ENCODE results near the gene ARFRP1.

The ARFRP1 gene

GRCh38 chr20:63701051-63701328 is 6.8 kb downstream of the ARFRP1 start:
- TF ChIP-seq SIN3A (IDR thresholded peaks at IDR 0.05; ENCODE audit: borderline replicate concordance, insufficient read depth, low read length) (no peak), REST (IDR thresholded peaks at IDR 0.05; ENCODE audit: insufficient read depth in 1 of 2, low read depth in 2 of 2, low read length in 2 of 2) (no peak), FOXP2 (optimal IDR thresholded peaks at IDR 0.05; ENCODE audit: borderline replicate concordance, extremely low read depth, extremely low read length, insufficient read depth) (no peak), POLR2AphosphoS5 (IDR thresholded peaks at IDR 0.05; ENCODE audit: low read depth, low read length) (no peak), TAF1 (IDR thresholded peaks at IDR 0.05; ENCODE audit: borderline replicate concordance, insufficient read depth, low read length) (no peak)

GRCh38 chr20:63700199-63701050 is 7.4 kb downstream of the ARFRP1 start:
- TF ChIP-seq SIN3A (IDR thresholded peaks at IDR 0.05; ENCODE audit: borderline replicate concordance, insufficient read depth, low read length): no peak
- TF ChIP-seq POLR2AphosphoS5 (IDR thresholded peaks at IDR 0.05; ENCODE audit: low read depth, low read length): no peak; the same call in 1 of the 2 replicates
- TF ChIP-seq REST (IDR thresholded peaks at IDR 0.05; ENCODE audit: insufficient read depth in 1 of 2, low read depth in 2 of 2, low read length in 2 of 2): no peak
- no peak for TF ChIP-seq TAF1 (IDR thresholded peaks at IDR 0.05; ENCODE audit: borderline replicate concordance, insufficient read depth, low read length)
- TF ChIP-seq FOXP2 (optimal IDR thresholded peaks at IDR 0.05; ENCODE audit: borderline replicate concordance, extremely low read depth, extremely low read length, insufficient read depth): no peak

GRCh38 chr20:63699466-63700198 is 8.1 kb downstream of the ARFRP1 start:
- TF ChIP-seq SIN3A (IDR thresholded peaks at IDR 0.05; ENCODE audit: borderline replicate concordance, insufficient read depth, low read length): no peak
- no peak for TF ChIP-seq REST (IDR thresholded peaks at IDR 0.05; ENCODE audit: insufficient read depth in 1 of 2, low read depth in 2 of 2, low read length in 2 of 2)
- TF ChIP-seq POLR2AphosphoS5 (IDR thresholded peaks at IDR 0.05; ENCODE audit: low read depth, low read length): no peak
- no peak for TF ChIP-seq FOXP2 (optimal IDR thresholded peaks at IDR 0.05; ENCODE audit: borderline replicate concordance, extremely low read depth, extremely low read length, insufficient read depth)

GRCh38 chr20:63698739-63699465 is 8.9 kb downstream of the ARFRP1 start:
- no peak for TF ChIP-seq REST (IDR thresholded peaks at IDR 0.05; ENCODE audit: insufficient read depth in 1 of 2, low read depth in 2 of 2, low read length in 2 of 2)
- peak; percentile 49 for TF ChIP-seq POLR2AphosphoS5 (IDR thresholded peaks at IDR 0.05; ENCODE audit: low read depth, low read length)
